Ammon's horn (tissue), 1 donor: Measurements from ENCODE around the gene METTL22.

Experiments
- DNase-seq: peaks from one replicate; pipeline ENCODE4 v3.0.0-alpha.2; 2016; ENCODE audit warnings: low spot score

The METTL22 gene

DNA sequence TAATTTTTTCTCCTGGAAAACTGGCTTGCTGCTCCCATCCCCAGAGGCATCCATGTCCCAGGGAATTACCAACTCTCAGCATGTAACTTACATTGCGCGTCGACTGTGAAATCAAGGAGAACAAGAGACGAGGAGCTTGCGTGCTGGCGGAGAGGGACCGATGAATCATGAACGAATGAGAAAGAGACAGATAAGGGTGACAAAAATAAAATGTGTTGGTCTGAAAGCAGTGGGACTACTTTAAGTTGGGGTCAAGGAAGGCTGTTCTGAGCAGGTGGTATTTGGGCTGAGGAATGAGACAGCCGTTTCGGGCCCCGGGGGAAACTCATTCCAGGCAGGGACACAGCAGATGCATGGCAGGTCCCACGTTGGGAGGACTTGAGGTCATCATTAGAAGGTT is 75.4 kb downstream of the METTL22 start:
- no peak for DNase-seq

DNA sequence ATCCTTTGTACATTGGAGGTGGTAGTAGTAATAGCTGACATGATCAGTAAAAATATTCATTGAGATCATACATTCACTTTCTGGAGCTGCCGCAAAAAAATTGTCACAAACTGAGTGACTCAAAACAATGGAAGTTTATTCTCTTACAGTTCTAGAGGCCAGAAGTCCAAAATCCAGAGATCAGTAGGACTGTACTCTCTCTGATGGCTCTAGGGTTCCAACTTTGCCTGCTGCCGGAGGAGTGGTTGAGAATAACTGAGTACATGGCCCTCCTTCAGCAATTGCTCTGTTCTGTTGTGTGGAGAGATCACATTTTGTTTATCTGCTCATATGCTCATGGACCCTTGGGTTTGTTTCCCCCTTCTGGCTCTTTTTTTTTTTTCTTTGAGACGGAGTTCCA is 76.5 kb downstream of the METTL22 start:
- DNase-seq, result no peak
